H1 (cell line): ENCODE measurements around the gene UBR3. TPM values are rescaled to one million over a fixed set of nuclear protein-coding genes. Genes with fewer than 3 reads are reported as not detected.

Source experiments
- CTCF ChIA-PET: fragments of 300-600 bp; sonication (Branson Sonifier 250); formaldehyde crosslinking; loops from one replicate; lab custom pipeline; 2021; ENCODE audit not compliant: partially characterized antibody; lab: Charles Lee
- POLR2A ChIA-PET: fragments of 300-600 bp; sonication (Branson Sonifier 250); formaldehyde crosslinking; loops from one replicate; lab custom pipeline; 2021; ENCODE audit warnings: inconsistent platforms; ENCODE audit not compliant: partially characterized antibody; lab: Charles Lee
- DNase-seq, 2 experiments: peaks; one replicate each; pipeline versions ENCODE4 v3.0.0 to v3.0.0-alpha.2; 2010 to 2022; ENCODE audit warnings: low spot score in 2 of 2, low read depth in 1 of 2, mixed read lengths in 1 of 2
- FAIRE-seq: peaks from 2 replicates; lab custom pipeline; 2011; peaks lifted over from hg19 to GRCh38; lab: Jason Lieb, UNC
- H2AFZ ChIP-seq: 2 replicates; pipeline ENCODE4 v1.8.1; 2012; ENCODE audit warnings: low read length, inconsistent platforms
- H2AK5ac ChIP-seq: 2 replicates; pipeline ENCODE4 v1.6.1; 2013; ENCODE audit warnings: low read depth, low read length
- H2BK120ac ChIP-seq: replicated peaks from 2 replicates; pipeline ENCODE3; 2013; ENCODE audit warnings: low read depth, low read length, inconsistent platforms
- H2BK12ac ChIP-seq: 2 replicates; pipeline ENCODE4 v1.6.1; 2013; ENCODE audit warnings: low read depth, low read length
- H2BK15ac ChIP-seq: 2 replicates; pipeline ENCODE4 v1.6.1; 2013; ENCODE audit warnings: low read length
- H2BK20ac ChIP-seq: 2 replicates; pipeline ENCODE4 v1.6.1; 2013; ENCODE audit warnings: low read length
- H2BK5ac ChIP-seq: 2 replicates; pipeline ENCODE4 v1.6.1; 2013; ENCODE audit warnings: low read depth, low read length
- H3K14ac ChIP-seq: 2 replicates; pipeline ENCODE4 v1.6.1; 2013; ENCODE audit warnings: inconsistent platforms; ENCODE audit not compliant: insufficient read length
- H3K18ac ChIP-seq: 2 replicates; pipeline ENCODE4 v1.6.1; 2013; ENCODE audit warnings: low read length; ENCODE audit errors: extremely low read depth
- H3K23ac ChIP-seq: 2 replicates; pipeline ENCODE4 v1.6.1; 2013; ENCODE audit warnings: inconsistent platforms; ENCODE audit not compliant: insufficient read length
- H3K23me2 ChIP-seq: 2 replicates; pipeline ENCODE4 v1.6.1; 2013; ENCODE audit warnings: low read depth, low read length
- H3K27ac ChIP-seq: 2 replicates; pipeline ENCODE4 v1.6.1; 2011; ENCODE audit warnings: low read depth, low read length, inconsistent platforms
- H3K27me3 ChIP-seq, 4 experiments: replicated peaks in 1 of 4; 1 replicate in 1 of 4; 2 replicates in 3 of 4; pipeline versions ENCODE4 v1.6.1 to v1.8.1; 2011 to 2013; ENCODE audit warnings: low read length in 3 of 4, mild to moderate bottlenecking in 3 of 4, inconsistent platforms in 2 of 4, mixed read lengths in 2 of 4, moderate library complexity in 1 of 4; ENCODE audit not compliant: control insufficient read depth in 3 of 4, insufficient read depth in 3 of 4; ENCODE audit errors: extremely low read depth in 1 of 4
- H3K36me3 ChIP-seq, 4 experiments: 2 replicates each; pipeline versions ENCODE4 v1.6.1 to v1.8.1; 2011 to 2013; ENCODE audit warnings: mild to moderate bottlenecking in 4 of 4, low read length in 3 of 4, moderate library complexity in 2 of 4, control low read depth in 1 of 4, inconsistent platforms in 1 of 4; ENCODE audit not compliant: insufficient read depth in 4 of 4, control insufficient read depth in 2 of 4
- H3K4ac ChIP-seq: replicated peaks from 2 replicates; pipeline ENCODE3; 2013; ENCODE audit warnings: low read length, low read depth, mixed read lengths, inconsistent platforms; ENCODE audit not compliant: insufficient read length
- H3K4me1 ChIP-seq, 4 experiments: replicated peaks in 1 of 4; 1 replicate in 1 of 4; 2 replicates in 3 of 4; pipeline versions ENCODE4 v1.6.1 to v1.8.1; 2011 to 2013; ENCODE audit warnings: low read length in 3 of 4, inconsistent platforms in 2 of 4, mixed read lengths in 1 of 4; ENCODE audit not compliant: insufficient read depth in 4 of 4, control insufficient read depth in 3 of 4
- H3K4me2 ChIP-seq, 2 experiments: 2 replicates each; pipeline versions ENCODE4 v1.6.1 to v1.8.1; 2011 to 2013; ENCODE audit warnings: low read depth in 2 of 2, low read length in 2 of 2, control low read depth in 1 of 2, inconsistent platforms in 1 of 2, mild to moderate bottlenecking in 1 of 2; ENCODE audit not compliant: insufficient read depth in 1 of 2
- H3K4me3 ChIP-seq, 4 experiments: fragments of 200-600, 300-600 bp in 1 of 4; sonication (generic), shearing (Covaris generic), sonication (Bioruptor Twin) in 1 of 4; 2 replicates each; pipeline versions ENCODE4 v1.5.1 to v1.8.1; 2011 to 2016; ENCODE audit warnings: low read length in 4 of 4, low read depth in 3 of 4, control low read depth in 2 of 4, inconsistent platforms in 2 of 4, mild to moderate bottlenecking in 2 of 4, mixed read lengths in 1 of 4, moderate library complexity in 1 of 4; ENCODE audit not compliant: insufficient read depth in 2 of 4; ENCODE audit errors: extremely low read depth in 1 of 4
- H3K56ac ChIP-seq: replicated peaks from 2 replicates; pipeline ENCODE3; 2013; ENCODE audit warnings: low read depth, mild to moderate bottlenecking, mixed read lengths, low read length, inconsistent platforms; ENCODE audit not compliant: insufficient read length
- H3K79me1 ChIP-seq: 2 replicates; pipeline ENCODE4 v1.6.1; 2013; ENCODE audit warnings: low read depth, low read length, control low read depth
- H3K79me2 ChIP-seq, 2 experiments: 2 replicates each; pipeline versions ENCODE4 v1.6.1 to v1.8.1; 2012 to 2013; ENCODE audit warnings: low read length in 2 of 2, mild to moderate bottlenecking in 2 of 2, inconsistent platforms in 1 of 2; ENCODE audit not compliant: insufficient read depth in 2 of 2, control insufficient read depth in 1 of 2
- H3K9ac ChIP-seq, 4 experiments: replicated peaks in 1 of 4; 1 replicate in 1 of 4; 2 replicates in 3 of 4; pipeline versions ENCODE4 v1.6.1 to v1.8.1; 2011 to 2013; ENCODE audit warnings: low read depth in 3 of 4, low read length in 3 of 4, control low read depth in 2 of 4, mild to moderate bottlenecking in 2 of 4, moderate library complexity in 2 of 4, inconsistent platforms in 1 of 4; ENCODE audit errors: extremely low read depth in 1 of 4
- H3K9me3 ChIP-seq, 2 experiments: 2 replicates each; pipeline versions ENCODE4 v1.6.1 to v1.8.1; 2012 to 2013; ENCODE audit warnings: mild to moderate bottlenecking in 2 of 2, moderate library complexity in 2 of 2, control low read depth in 1 of 2, inconsistent platforms in 1 of 2, low read depth in 1 of 2, low read length in 1 of 2, mixed read lengths in 1 of 2; ENCODE audit not compliant: insufficient read depth in 2 of 2
- H4K20me1 ChIP-seq, 2 experiments: replicated peaks in 1 of 2; 2 replicates each; pipeline versions ENCODE3 to v1.8.1; 2011 to 2013; ENCODE audit warnings: inconsistent platforms in 2 of 2, low read length in 2 of 2, mild to moderate bottlenecking in 1 of 2; ENCODE audit not compliant: insufficient read depth in 2 of 2, control insufficient read depth in 1 of 2
- H4K5ac ChIP-seq: 2 replicates; pipeline ENCODE4 v1.6.1; 2013; ENCODE audit warnings: low read length, low read depth, mixed read lengths, inconsistent platforms; ENCODE audit not compliant: insufficient read length
- H4K8ac ChIP-seq: 2 replicates; pipeline ENCODE4 v1.8.0; 2013; ENCODE audit warnings: mild to moderate bottlenecking, moderate library complexity, low read length, inconsistent platforms; ENCODE audit not compliant: insufficient read depth; ENCODE audit errors: extremely low read depth
- H4K91ac ChIP-seq: replicated peaks from 2 replicates; pipeline ENCODE3; 2013; ENCODE audit warnings: low read length, mixed read lengths, inconsistent platforms; ENCODE audit not compliant: insufficient read length
- CHD1 ChIP-seq: IDR thresholded peaks from 2 replicates; pipeline ENCODE4 v1.6.1; 2012; ENCODE audit warnings: low read depth, low read length, improper control_type of control experiment
- KDM1A ChIP-seq: fragments of 200-600, 300-600 bp; sonication (generic); IDR thresholded peaks from 2 replicates; pipeline ENCODE4 v1.7.1; 2016; ENCODE audit warnings: mild to moderate bottlenecking, low read length, borderline replicate concordance
- NRF1 ChIP-seq: IDR thresholded peaks from 2 replicates; pipeline ENCODE4 v1.6.1; 2011; ENCODE audit warnings: mild to moderate bottlenecking, low read depth, low read length, improper control_type of control experiment
- POLR2A ChIP-seq, 2 experiments: IDR thresholded peaks; 1 replicate in 1 of 2; 2 replicates in 1 of 2; pipeline ENCODE4 v1.6.1; 2011; ENCODE audit warnings: low read depth in 2 of 2, low read length in 2 of 2, mild to moderate bottlenecking in 2 of 2; ENCODE audit errors: control extremely low read depth in 1 of 2
- POU5F1 ChIP-seq: IDR thresholded peaks from 2 replicates; pipeline ENCODE4 v1.6.1; 2011; ENCODE audit warnings: low read depth, mild to moderate bottlenecking, low read length, moderate library complexity
- RNF2 ChIP-seq: fragments of 200-900, 300-1000 bp; sonication (generic); IDR thresholded peaks from 2 replicates; pipeline ENCODE4 v1.7.1; 2016; ENCODE audit warnings: borderline replicate concordance, low read depth, mild to moderate bottlenecking, antibody characterized with exemption, low read length; ENCODE audit not compliant: poor library complexity, severe bottlenecking; ENCODE audit errors: missing control alignments
- SAP30 ChIP-seq: fragments of 300-600 bp; sonication (generic); IDR thresholded peaks from 2 replicates; pipeline ENCODE4 v1.7.1; 2012; ENCODE audit warnings: low read length, moderate library complexity, mild to moderate bottlenecking, inconsistent platforms; ENCODE audit not compliant: insufficient read depth, insufficient replicate concordance
- SIN3A ChIP-seq, 2 experiments: IDR thresholded peaks in 1 of 2; conservative IDR thresholded peaks in 1 of 2; 2 replicates each; pipeline ENCODE4 v1.6.1; 2011 to 2012; ENCODE audit warnings: low read length in 2 of 2, improper control_type of control experiment in 1 of 2, low read depth in 1 of 2, mild to moderate bottlenecking in 1 of 2
- SP1 ChIP-seq: IDR thresholded peaks from 2 replicates; pipeline ENCODE4 v1.6.1; 2011; ENCODE audit warnings: low read depth, low read length
- TAF7 ChIP-seq: optimal IDR thresholded peaks from 2 replicates; pipeline ENCODE3; 2011; ENCODE audit warnings: low read depth, mild to moderate bottlenecking, inconsistent platforms, low read length, moderate library complexity, borderline replicate concordance
- YY1 ChIP-seq: IDR thresholded peaks from 2 replicates; pipeline ENCODE4 v1.6.1; 2011; ENCODE audit warnings: low read depth, mild to moderate bottlenecking, low read length
- WGBS, 2 experiments: shearing (Covaris generic) in 1 of 2; methylation state at CpG; one replicate each; pipeline versions ENCODE4 v1.1.6 to v1.1.7; 2013 to 2015; ENCODE audit warnings: low lambda C conversion rate in 2 of 2, mixed read lengths in 2 of 2, inconsistent platforms in 1 of 2, low coverage in 1 of 2, missing lambda C conversion rate in 1 of 2; ENCODE audit not compliant: insufficient replicate concordance in 2 of 2, insufficient coverage in 1 of 2, insufficient read length in 1 of 2; ENCODE audit errors: extremely low coverage in 1 of 2, missing lambda C conversion rate in 1 of 2; 5-methylcytosine and 5-hydroxymethylcytosine counted together
- polyA plus RNA-seq, 7 experiments: library from polyadenylated mRNA; depleted of rRNA in 3 of 7; stranded (reverse) in 5 of 7; unstranded in 2 of 7; fragments of >200 nt in 5 of 7; fragments of 200-250 nt in 2 of 7; gene quantifications; 1 replicate in 5 of 7; 2 replicates in 1 of 7; 4 replicates in 1 of 7; pipeline versions ENCODE4 v1.2.1 to v1.2.3, GENCODE V29; 2011 to 2013; ENCODE audit warnings: missing spikeins in 2 of 7, mixed read lengths in 2 of 7
- total RNA-seq: library from RNA; stranded (reverse); fragmentation: NEBNext Ultra II Directional; extraction: Animal tissue kit (Norgen Biotek cat#: 25700); gene quantifications from 2 replicates; pipeline ENCODE4 v1.2.1, GENCODE V29; 2021

The UBR3 gene
- total and polyA plus RNA-seq, 2 of the 8 experiments (the other 6 are each of a cell fraction or from before 2014, with no cell fraction given) = 3.7 to 17.7 TPM

DNA sequence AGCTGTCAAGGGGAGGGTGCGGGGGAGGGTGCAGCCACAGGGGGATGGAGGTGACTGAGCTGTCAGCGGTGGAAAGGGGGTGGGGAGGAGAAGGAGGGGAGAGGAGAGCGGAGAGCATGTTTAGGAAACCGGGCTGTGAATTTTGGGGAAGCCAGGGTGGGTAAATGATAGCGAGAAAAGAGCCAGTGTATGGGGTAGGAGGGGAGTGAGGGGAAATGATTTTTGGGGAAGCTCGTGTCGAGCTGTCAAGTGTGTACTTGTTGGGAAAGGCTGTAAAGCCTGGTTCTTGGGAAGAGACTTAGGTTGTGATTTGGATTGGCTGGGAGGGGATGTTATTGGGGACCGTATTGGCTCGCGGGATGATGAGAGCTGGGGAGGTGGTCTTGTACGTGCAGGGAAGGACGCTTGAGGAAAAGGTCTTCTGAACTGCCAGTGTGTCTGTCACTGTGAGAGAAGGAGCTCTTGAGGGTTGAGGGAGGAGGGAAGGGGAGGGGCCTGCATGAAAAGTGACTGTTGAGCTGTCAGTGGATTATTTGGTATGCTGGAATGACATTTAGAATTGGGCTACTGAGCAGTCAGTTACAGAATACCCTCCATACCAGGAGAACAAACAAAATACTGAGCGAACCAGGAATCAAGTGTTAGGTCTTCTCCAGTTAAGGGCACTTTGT, 1.0 kb downstream of the UBR3 start:
- H3K9me3 ChIP-seq = no peaks in the 10 kb centered on the region
- POLR2A ChIA-PET = interaction anchor here (1.0 to 2.3 kb wide), 6 partner anchors 8 to 244 kb away, joined by 3 to 7 read pairs (median 4); partner anchors contain the start of genes PPIG and SSB

More for the DNA sequence above, 1.0 kb downstream of the UBR3 start:
- Histone ChIP-seq H3K36me3 (no peaks in the 10 kb centered on the region; a peak in 1 of 8 replicates), H3K23ac (no peak overlapping the region), H3K79me1 (peaks cover 4% of the 10 kb centered on the region), H2AK5ac (no peak overlapping the region), H3K9ac (no peak overlapping the region), H4K20me1 (peaks cover 8 to 13% of the 10 kb centered on the region in 2 experiments), H2BK12ac (no peak overlapping the region), H3K4me2 (peak overlapping the region; percentile 89 to 95), H2BK5ac (no peak overlapping the region), H3K27me3 (no peaks in the 10 kb centered on the region), H4K91ac (no peak overlapping the region), H2AFZ (no peak overlapping the region), H3K4me3 (peak overlapping the region; percentile 76 to 92 (median 80)), H3K18ac (no peak overlapping the region), H3K79me2 (peaks cover 0 to 49% of the 10 kb centered on the region in 2 experiments; a peak in 2 of 4 replicates), H3K4ac (no peak overlapping the region), H4K5ac (no peak overlapping the region), H3K4me1 (peaks cover 0 to 10% (median 3%) of the 10 kb centered on the region in 4 experiments; a peak in 4 of 7 replicates), H2BK20ac (no peak overlapping the region), H3K56ac (no peak overlapping the region), H2BK120ac (no peak overlapping the region), H3K27ac (no peak overlapping the region), H3K23me2 (peaks cover 13% of the 10 kb centered on the region), H3K14ac (no peak overlapping the region), H4K8ac (no peak overlapping the region), H2BK15ac (no peak overlapping the region)
- TF ChIP-seq TAF7 (no peak), KDM1A (no peak), POLR2A (IDR thresholded peaks at IDR 0.05; ENCODE audit: control extremely low read depth in 1 of 2, low read depth in 2 of 2, low read length in 2 of 2) (no peak), POU5F1 (no peak), RNF2 (no peak), SIN3A (conservative IDR thresholded peaks at IDR 0.05 in 1 of 2, IDR thresholded peaks at IDR 0.05 in 1 of 2; ENCODE audit: low read depth in 1 of 2, low read length in 2 of 2) (peak; percentile 56 to 78; a peak in 2 of 4 replicates), YY1 (no peak), CHD1 (no peak), SP1 (no peak), SAP30 (peak; percentile 96), NRF1 (no peak)
- CTCF ChIA-PET = interaction anchor here (0.6 to 1.6 kb wide), 4 partner anchors 13 to 658 kb away, joined by 3 to 9 read pairs (median 5); no protein-coding TSS in a partner anchor
- no peak for DNase-seq
- no peak for FAIRE-seq
- WGBS, 2 experiments = 11% methylated on average over 8 of the region's 13 CpGs; no CpG with 5 or more reads in 1 of the 2 experiments
